Spleen (tissue), 11 donors: ENCODE results near the gene PAK1. TPM values are rescaled to one million over a fixed set of nuclear protein-coding genes. Genes with fewer than 3 reads are reported as not detected.

Experiments
- DNase-seq: peaks from one replicate; pipeline ENCODE4 v3.0.0-alpha.2; 2020
- H3K27ac ChIP-seq, 8 donors: fragments of 200-600 bp; sonication (generic) in 7 of 8; 1 replicate in 4 of 8; 2 replicates in 4 of 8; pipeline versions ENCODE4 v1.5.0 to v1.8.0; 2016 to 2021; ENCODE audit warnings: inconsistent platforms in 4 of 8, mild to moderate bottlenecking in 4 of 8, moderate library complexity in 1 of 8
- H3K27me3 ChIP-seq, 7 donors: fragments of 200-600 bp; sonication (generic) in 6 of 7; replicated peaks in 1 of 7; 1 replicate in 4 of 7; 2 replicates in 3 of 7; pipeline versions ENCODE4 v1.5.0 to v1.8.0; 2016 to 2021; ENCODE audit warnings: inconsistent platforms in 3 of 7, mild to moderate bottlenecking in 1 of 7
- H3K36me3 ChIP-seq, 6 donors: fragments of 200-600 bp; sonication (generic) in 5 of 6; 1 replicate in 4 of 6; 2 replicates in 2 of 6; pipeline versions ENCODE4 v1.5.0 to v1.8.0; 2016 to 2021; ENCODE audit warnings: inconsistent platforms in 2 of 6
- H3K4me1 ChIP-seq, 6 donors: fragments of 200-600 bp; sonication (generic) in 5 of 6; 1 replicate in 3 of 6; 2 replicates in 3 of 6; pipeline versions ENCODE4 v1.5.0 to v1.8.0; 2016 to 2021; ENCODE audit warnings: inconsistent platforms in 3 of 6
- H3K4me3 ChIP-seq, 8 donors: fragments of 200-600 bp; sonication (generic) in 7 of 8; 1 replicate in 4 of 8; 2 replicates in 4 of 8; pipeline versions ENCODE4 v1.5.0 to v1.8.0; 2016 to 2021; ENCODE audit warnings: inconsistent platforms in 4 of 8, mild to moderate bottlenecking in 4 of 8, moderate library complexity in 2 of 8
- H3K9me3 ChIP-seq, 8 donors: fragments of 200-600 bp; sonication (generic) in 7 of 8; 1 replicate in 4 of 8; 2 replicates in 4 of 8; pipeline versions ENCODE4 v1.5.0 to v1.8.0; 2016 to 2021; ENCODE audit warnings: inconsistent platforms in 4 of 8
- POLR2A ChIP-seq, 3 donors: fragments of 450-650 bp; IDR thresholded peaks; one replicate each; pipeline ENCODE4 v1.5.1; 2017; ENCODE audit warnings: antibody characterized with exemption in 3 of 3, mild to moderate bottlenecking in 1 of 3
- POLR2AphosphoS5 ChIP-seq, 3 donors: sonication (generic); formaldehyde crosslinking; IDR thresholded peaks; one replicate each; pipeline ENCODE4 v1.5.1; 2017; ENCODE audit warnings: antibody characterized with exemption in 3 of 3
- WGBS, 5 donors: extraction: QIAGEN DNeasy Blood & Tissue Kit in 3 of 5; methylation state at CpG; one replicate each; pipeline versions ENCODE4 v1.1.5 to v1.1.7; 2013 to 2018; 5-methylcytosine and 5-hydroxymethylcytosine counted together
- intact Hi-C: fragments of 100-400 bp; cut with DNase I; formaldehyde crosslinking; loops from one replicate; pipeline ENCODE4 v1.15.0; 2023; ENCODE audit warnings: low total_unique reads
- polyA plus RNA-seq, 3 donors: library from polyadenylated mRNA; stranded (reverse); fragments of 200-250 nt; gene quantifications; one replicate each; pipeline ENCODE4 v1.2.1, GENCODE V29; 2013
- total RNA-seq, 7 donors: library from RNA; depleted of rRNA in 3 of 7; stranded (reverse); fragments of >200 nt in 3 of 7; fragmentation: NEBNext Ultra II Directional in 4 of 7; extraction: Animal tissue kit (Norgen Biotek cat#: 25700) in 4 of 7; gene quantifications; one replicate each; pipeline versions ENCODE4 v1.1.0 to v1.2.1, GENCODE V29; 2016 to 2021
- TF ChIP-seq, protein P1 (sequence below), 11 experiments: fragments of 200-600 bp in 7 of 11; fragments of 450-650 bp in 4 of 11; sonication (generic) in 4 of 11; IDR thresholded peaks in 8 of 11; conservative IDR thresholded peaks in 3 of 11; 1 replicate in 7 of 11; 2 replicates in 4 of 11; pipeline versions ENCODE4 v1.4.0 to v1.8.0; 2016 to 2021; ENCODE audit warnings: antibody characterized with exemption in 11 of 11, inconsistent platforms in 4 of 11, mild to moderate bottlenecking in 1 of 11
- donor health status: healthy with polysubstance abuse.
- donor health status: DM: no; HTN: no; CAD: no; lungs with moderate emphysema.
- donor health status: DM: no; HTN: no; CAD: no.
- donor health status: Bipolar disorder and iron deficiency.
- donor health status: healthy.
- donor health status: DM: no; HTN: no; CAD: no.
- donor health status: DM: yes; HTN: yes; CAD: no.

Gene PAK1
- total and polyA plus RNA-seq, 10 donors = 9.3 to 76.5 (median 37.5) TPM

DNA sequence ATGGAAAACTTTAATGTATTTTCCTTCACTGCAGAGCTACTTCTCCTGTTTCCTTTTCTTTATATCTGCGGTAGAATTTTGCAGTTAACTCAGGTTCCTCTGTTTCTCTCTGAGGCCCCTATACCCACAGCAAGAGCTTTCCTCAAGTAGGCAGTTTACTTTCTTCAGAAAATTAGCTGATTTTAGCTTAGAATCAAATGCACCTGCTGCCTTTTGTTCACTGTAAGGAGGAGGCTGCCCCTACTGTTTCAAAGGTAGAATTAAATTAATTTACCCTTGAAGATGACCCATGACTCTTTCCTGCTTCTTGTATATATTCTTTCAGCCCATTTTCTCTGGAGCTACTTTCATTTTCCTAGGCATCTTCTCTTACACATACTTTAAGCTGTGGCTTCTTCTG is 103.7 kb downstream of the PAK1 start:
- intact Hi-C loops = no loop called here
- TF ChIP-seq, protein P1, sequence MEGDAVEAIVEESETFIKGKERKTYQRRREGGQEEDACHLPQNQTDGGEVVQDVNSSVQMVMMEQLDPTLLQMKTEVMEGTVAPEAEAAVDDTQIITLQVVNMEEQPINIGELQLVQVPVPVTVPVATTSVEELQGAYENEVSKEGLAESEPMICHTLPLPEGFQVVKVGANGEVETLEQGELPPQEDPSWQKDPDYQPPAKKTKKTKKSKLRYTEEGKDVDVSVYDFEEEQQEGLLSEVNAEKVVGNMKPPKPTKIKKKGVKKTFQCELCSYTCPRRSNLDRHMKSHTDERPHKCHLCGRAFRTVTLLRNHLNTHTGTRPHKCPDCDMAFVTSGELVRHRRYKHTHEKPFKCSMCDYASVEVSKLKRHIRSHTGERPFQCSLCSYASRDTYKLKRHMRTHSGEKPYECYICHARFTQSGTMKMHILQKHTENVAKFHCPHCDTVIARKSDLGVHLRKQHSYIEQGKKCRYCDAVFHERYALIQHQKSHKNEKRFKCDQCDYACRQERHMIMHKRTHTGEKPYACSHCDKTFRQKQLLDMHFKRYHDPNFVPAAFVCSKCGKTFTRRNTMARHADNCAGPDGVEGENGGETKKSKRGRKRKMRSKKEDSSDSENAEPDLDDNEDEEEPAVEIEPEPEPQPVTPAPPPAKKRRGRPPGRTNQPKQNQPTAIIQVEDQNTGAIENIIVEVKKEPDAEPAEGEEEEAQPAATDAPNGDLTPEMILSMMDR (IDR thresholded peaks at IDR 0.05 in 8 of 11, conservative IDR thresholded peaks at IDR 0.05 in 3 of 11) = no peak
- TF ChIP-seq POLR2A (IDR thresholded peaks at IDR 0.05) (no peak), POLR2AphosphoS5 (IDR thresholded peaks at IDR 0.05) (no peak)
- peaks cover 0 to 50% (median 0%) of the 10 kb centered on the region in 6 donors for H3K36me3 ChIP-seq
- no peak overlapping the region for H3K4me3 ChIP-seq
- H3K27ac ChIP-seq = no peak overlapping the region
- H3K27me3 ChIP-seq = no peaks in the 10 kb centered on the region
- WGBS, 5 donors = 50 to 87% (median 74%) methylated on average over 1 of the region's 1 CpG
- DNase-seq = no peak
- no peaks in the 10 kb centered on the region for H3K4me1 ChIP-seq
- H3K9me3 ChIP-seq = peaks cover 0 to 14% (median 0%) of the 10 kb centered on the region in 8 donors

DNA sequence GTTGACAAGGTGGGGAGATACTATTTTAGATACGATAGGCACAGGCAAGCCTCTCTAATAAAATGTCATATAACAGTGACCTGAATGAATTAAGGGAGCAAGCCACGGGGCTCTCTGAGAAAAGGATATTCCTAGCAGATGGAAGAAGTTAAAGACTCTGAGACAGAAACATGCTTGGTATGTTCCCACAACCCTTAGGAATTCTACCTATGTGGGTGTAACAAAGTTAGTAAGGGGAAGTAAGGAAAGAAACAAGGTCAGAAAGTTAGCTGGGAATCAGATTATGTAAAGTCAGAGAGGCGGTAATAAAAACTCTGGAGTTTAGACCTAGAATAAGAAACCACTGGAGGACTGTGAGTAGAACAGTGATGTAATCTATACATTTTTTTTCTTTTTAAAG is 112.7 kb downstream of the PAK1 start:
- H3K27ac ChIP-seq = no peak overlapping the region
- intact Hi-C loops = no loop called here
- H3K36me3 ChIP-seq = peaks cover 0 to 49% (median under 1%) of the 10 kb centered on the region in 6 donors
- 80 to 96% (median 92%) methylated on average over 3 of the region's 3 CpGs for WGBS, 5 donors
- H3K4me1 ChIP-seq = no peaks in the 10 kb centered on the region
- H3K4me3 ChIP-seq = no peak overlapping the region
- TF ChIP-seq POLR2A (IDR thresholded peaks at IDR 0.05) (no peak), POLR2AphosphoS5 (IDR thresholded peaks at IDR 0.05) (no peak)
- TF ChIP-seq, protein P1 (IDR thresholded peaks at IDR 0.05 in 8 of 11, conservative IDR thresholded peaks at IDR 0.05 in 3 of 11) = no peak
- no peak for DNase-seq
- peaks cover 0 to 11% (median 0%) of the 10 kb centered on the region in 8 donors for H3K9me3 ChIP-seq
- H3K27me3 ChIP-seq = no peaks in the 10 kb centered on the region

DNA sequence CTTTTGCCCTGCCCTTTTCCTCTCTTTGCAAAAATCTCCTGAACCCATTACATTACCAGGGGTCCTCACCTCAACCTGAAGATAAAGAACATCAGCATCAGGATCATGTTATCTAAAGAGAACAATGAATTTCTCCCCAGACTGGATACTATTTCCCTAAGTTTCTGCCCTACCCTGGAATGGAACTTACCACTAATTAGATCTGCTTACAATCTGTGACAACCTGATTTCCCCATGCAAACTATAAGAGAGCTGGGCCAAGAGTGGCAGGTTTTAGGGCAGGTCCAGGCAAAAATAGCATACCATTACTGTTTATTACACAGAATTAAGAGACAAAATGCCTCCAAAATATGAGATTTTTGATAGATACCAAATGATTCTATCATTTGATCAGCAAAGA is 114.4 kb downstream of the PAK1 start:
- H3K9me3 ChIP-seq = no peaks in the 10 kb centered on the region
- H3K27me3 ChIP-seq = no peaks in the 10 kb centered on the region
- no peak overlapping the region for H3K4me3 ChIP-seq
- no peak for DNase-seq
- TF ChIP-seq, protein P1 (IDR thresholded peaks at IDR 0.05 in 8 of 11, conservative IDR thresholded peaks at IDR 0.05 in 3 of 11) = no peak
- TF ChIP-seq POLR2A (IDR thresholded peaks at IDR 0.05) (no peak), POLR2AphosphoS5 (IDR thresholded peaks at IDR 0.05) (no peak)
- intact Hi-C loops = no loop called here
- H3K36me3 ChIP-seq = peaks cover 0 to 66% (median 6%) of the 10 kb centered on the region in 6 donors
- no peaks in the 10 kb centered on the region for H3K4me1 ChIP-seq
- no peak overlapping the region for H3K27ac ChIP-seq

DNA sequence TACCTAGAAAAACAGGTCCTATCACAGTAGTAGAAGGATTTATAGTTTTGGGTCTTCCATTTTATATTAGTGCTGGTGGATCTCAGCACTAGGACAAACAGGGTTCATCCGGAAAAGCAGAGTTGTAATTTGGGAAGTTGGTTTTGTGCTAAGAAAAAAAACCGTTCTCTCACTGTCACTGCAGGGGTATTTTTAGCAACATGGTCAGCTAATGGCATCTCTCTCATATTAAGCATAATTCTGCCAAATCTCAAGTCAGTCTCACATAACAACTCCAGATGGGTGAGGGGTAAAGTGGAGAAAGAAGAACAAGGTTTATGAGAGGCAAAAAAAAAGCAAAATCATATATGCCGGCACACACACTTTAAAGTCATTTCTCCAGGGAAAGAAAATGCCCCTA is 120.8 kb downstream of the PAK1 start:
- Histone ChIP-seq H3K9me3 (no peaks in the 10 kb centered on the region), H3K4me1 (no peaks in the 10 kb centered on the region), H3K27me3 (no peaks in the 10 kb centered on the region), H3K36me3 (peaks cover 0 to 74% (median 9%) of the 10 kb centered on the region in 6 donors), H3K4me3 (no peak overlapping the region), H3K27ac (peak overlapping the region in 3 of 8 donors; percentile 10 to 32 (median 18))
- 69 to 83% (median 77%) methylated on average over 3 of the region's 3 CpGs for WGBS, 5 donors
- intact Hi-C loops = no loop called here
- TF ChIP-seq, protein P1 (IDR thresholded peaks at IDR 0.05 in 8 of 11, conservative IDR thresholded peaks at IDR 0.05 in 3 of 11) = no peak
- TF ChIP-seq POLR2AphosphoS5 (IDR thresholded peaks at IDR 0.05) (no peak), POLR2A (IDR thresholded peaks at IDR 0.05) (no peak)
- DNase-seq = no peak
